ENCODE results near the gene GRK5. TPM values are rescaled to one million over a fixed set of nuclear protein-coding genes. Genes with fewer than 3 reads are reported as not detected.

The GRK5 gene
- total RNA-seq, 1 donor = 1.8 TPM

DNA sequence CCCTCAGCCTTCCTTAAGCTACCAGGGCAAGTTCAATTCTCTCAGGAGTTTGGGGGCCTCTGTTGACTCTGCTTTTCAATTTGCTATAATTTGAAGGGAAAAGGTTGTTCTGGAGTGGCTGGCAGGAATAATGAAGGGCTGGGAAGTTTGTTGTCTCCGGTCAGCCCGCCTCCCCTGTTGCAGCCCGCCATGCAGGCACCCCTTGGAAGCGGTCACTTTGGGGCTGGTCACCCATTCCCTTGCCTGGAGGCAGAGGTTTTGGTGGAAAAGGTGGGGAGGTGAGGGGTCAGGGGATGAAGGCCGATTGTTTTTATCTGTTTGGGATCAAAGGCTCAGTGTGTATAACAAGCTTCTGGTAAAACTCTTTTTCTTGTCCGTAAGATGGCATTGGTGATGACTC is 79.1 kb downstream of the GRK5 start:
- no peak for DNase-seq (ENCODE audit: insufficient read length, low spot score, missing footprints)
- H3K79me2 ChIP-seq (ENCODE audit: insufficient read depth, low read length) = no peaks in the 10 kb centered on the region
- peaks cover 7% of the 10 kb centered on the region for H4K20me1 ChIP-seq (ENCODE audit: insufficient read depth, low read length)
- H3K4me1 ChIP-seq (ENCODE audit: insufficient read depth, low read length) = peaks cover 7% of the 10 kb centered on the region
- H3K4me2 ChIP-seq (ENCODE audit: insufficient read depth, low read length) = no peak overlapping the region
- H3K27ac ChIP-seq (ENCODE audit: low read depth, low read length) = no peak overlapping the region
- H3K36me3 ChIP-seq (ENCODE audit: insufficient read depth, low read length) = no peaks in the 10 kb centered on the region
- H3K4me3 ChIP-seq (ENCODE audit: insufficient read depth, low read length) = no peak overlapping the region
- no peak overlapping the region for H2AFZ ChIP-seq (ENCODE audit: low read length)
- no peaks in the 10 kb centered on the region for H3K9me3 ChIP-seq (ENCODE audit: low read depth, low read length)
- TF ChIP-seq, protein P1, sequence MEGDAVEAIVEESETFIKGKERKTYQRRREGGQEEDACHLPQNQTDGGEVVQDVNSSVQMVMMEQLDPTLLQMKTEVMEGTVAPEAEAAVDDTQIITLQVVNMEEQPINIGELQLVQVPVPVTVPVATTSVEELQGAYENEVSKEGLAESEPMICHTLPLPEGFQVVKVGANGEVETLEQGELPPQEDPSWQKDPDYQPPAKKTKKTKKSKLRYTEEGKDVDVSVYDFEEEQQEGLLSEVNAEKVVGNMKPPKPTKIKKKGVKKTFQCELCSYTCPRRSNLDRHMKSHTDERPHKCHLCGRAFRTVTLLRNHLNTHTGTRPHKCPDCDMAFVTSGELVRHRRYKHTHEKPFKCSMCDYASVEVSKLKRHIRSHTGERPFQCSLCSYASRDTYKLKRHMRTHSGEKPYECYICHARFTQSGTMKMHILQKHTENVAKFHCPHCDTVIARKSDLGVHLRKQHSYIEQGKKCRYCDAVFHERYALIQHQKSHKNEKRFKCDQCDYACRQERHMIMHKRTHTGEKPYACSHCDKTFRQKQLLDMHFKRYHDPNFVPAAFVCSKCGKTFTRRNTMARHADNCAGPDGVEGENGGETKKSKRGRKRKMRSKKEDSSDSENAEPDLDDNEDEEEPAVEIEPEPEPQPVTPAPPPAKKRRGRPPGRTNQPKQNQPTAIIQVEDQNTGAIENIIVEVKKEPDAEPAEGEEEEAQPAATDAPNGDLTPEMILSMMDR (IDR thresholded peaks at IDR 0.05; ENCODE audit: extremely low read depth, low read depth, low read length) = no peak
- H3K27me3 ChIP-seq (ENCODE audit: insufficient read depth, low read length) = peaks cover under 1% of the 10 kb centered on the region

DNA sequence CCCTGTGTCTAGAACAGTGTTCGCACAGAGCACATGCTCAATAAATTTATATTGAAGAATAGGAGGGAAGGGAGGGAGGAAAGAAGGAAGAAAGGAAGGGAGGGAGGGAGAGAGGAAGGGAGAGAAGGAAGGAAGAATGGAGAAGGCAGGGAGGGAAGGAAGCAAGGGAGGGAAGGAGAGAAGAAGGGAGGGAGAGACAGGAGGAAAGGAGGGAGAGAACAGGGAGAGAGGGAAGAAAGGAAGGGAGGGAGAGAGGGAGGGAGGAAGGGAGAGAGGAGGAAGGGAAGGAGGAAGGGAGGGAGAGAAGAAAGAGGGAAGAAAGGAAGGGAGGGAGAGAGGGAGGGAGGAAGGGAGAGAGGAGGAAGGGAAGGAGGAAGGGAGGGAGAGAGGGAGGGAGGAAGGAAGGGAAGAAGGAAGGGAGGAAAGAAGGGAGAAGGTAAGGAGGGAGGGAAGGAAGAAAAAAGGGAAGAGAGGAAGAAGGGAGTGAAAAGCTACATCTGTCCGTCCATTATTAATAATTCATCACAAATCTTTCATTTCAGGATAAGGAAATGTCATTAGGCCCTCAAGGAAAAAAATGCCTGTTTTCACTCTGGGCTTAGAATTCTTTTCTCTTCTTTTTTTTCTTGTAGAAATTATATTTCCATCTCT is 79.7 kb downstream of the GRK5 start:
- H3K4me3 ChIP-seq (ENCODE audit: insufficient read depth, low read length) = no peak overlapping the region
- peaks cover 4% of the 10 kb centered on the region for H3K4me1 ChIP-seq (ENCODE audit: insufficient read depth, low read length)
- no peak overlapping the region for H3K27ac ChIP-seq (ENCODE audit: low read depth, low read length)
- TF ChIP-seq, protein P1 (IDR thresholded peaks at IDR 0.05; ENCODE audit: extremely low read depth, low read depth, low read length) = no peak
- peaks cover 7% of the 10 kb centered on the region for H4K20me1 ChIP-seq (ENCODE audit: insufficient read depth, low read length)
- H2AFZ ChIP-seq (ENCODE audit: low read length) = no peak overlapping the region
- no peak overlapping the region for H3K4me2 ChIP-seq (ENCODE audit: insufficient read depth, low read length)
- H3K9me3 ChIP-seq (ENCODE audit: low read depth, low read length) = no peaks in the 10 kb centered on the region
- H3K79me2 ChIP-seq (ENCODE audit: insufficient read depth, low read length) = no peaks in the 10 kb centered on the region
- H3K27me3 ChIP-seq (ENCODE audit: insufficient read depth, low read length) = peaks cover 3% of the 10 kb centered on the region
- H3K36me3 ChIP-seq (ENCODE audit: insufficient read depth, low read length) = no peaks in the 10 kb centered on the region
- DNase-seq (ENCODE audit: insufficient read length, low spot score, missing footprints) = no peak

DNA sequence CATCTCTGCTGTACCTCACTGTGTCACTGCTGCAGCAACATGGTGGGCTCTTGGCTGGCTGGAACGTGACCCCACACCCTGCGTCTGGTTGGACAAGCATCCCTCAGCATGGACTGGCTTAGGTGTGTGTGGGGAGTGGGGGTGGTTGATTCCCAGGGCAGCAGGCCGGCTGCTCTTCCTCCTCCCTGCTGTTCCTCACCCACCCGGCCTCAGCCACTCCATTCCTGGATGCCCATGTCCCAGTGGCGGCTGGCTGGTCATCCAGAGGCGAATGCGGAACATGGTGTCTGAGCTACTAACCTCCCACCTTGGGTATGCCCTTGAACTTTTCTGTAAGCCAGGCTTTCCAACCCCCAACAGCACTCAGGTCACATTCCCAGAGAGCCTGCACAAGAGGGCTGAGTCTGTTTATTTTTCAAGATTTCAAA is 81.2 kb downstream of the GRK5 start:
- TF ChIP-seq, protein P1 (IDR thresholded peaks at IDR 0.05; ENCODE audit: extremely low read depth, low read depth, low read length) = no peak
- no peaks in the 10 kb centered on the region for H3K9me3 ChIP-seq (ENCODE audit: low read depth, low read length)
- H3K79me2 ChIP-seq (ENCODE audit: insufficient read depth, low read length) = no peaks in the 10 kb centered on the region
- no peak for DNase-seq (ENCODE audit: insufficient read length, low spot score, missing footprints)
- H4K20me1 ChIP-seq (ENCODE audit: insufficient read depth, low read length) = peaks cover 3% of the 10 kb centered on the region
- H3K36me3 ChIP-seq (ENCODE audit: insufficient read depth, low read length) = no peaks in the 10 kb centered on the region
- H3K4me2 ChIP-seq (ENCODE audit: insufficient read depth, low read length) = no peak overlapping the region
- peaks cover 4% of the 10 kb centered on the region for H3K4me1 ChIP-seq (ENCODE audit: insufficient read depth, low read length)
- H3K4me3 ChIP-seq (ENCODE audit: insufficient read depth, low read length) = no peak overlapping the region
- no peak overlapping the region for H2AFZ ChIP-seq (ENCODE audit: low read length)
- no peak overlapping the region for H3K27ac ChIP-seq (ENCODE audit: low read depth, low read length)
- H3K27me3 ChIP-seq (ENCODE audit: insufficient read depth, low read length) = peaks cover 3% of the 10 kb centered on the region

DNA sequence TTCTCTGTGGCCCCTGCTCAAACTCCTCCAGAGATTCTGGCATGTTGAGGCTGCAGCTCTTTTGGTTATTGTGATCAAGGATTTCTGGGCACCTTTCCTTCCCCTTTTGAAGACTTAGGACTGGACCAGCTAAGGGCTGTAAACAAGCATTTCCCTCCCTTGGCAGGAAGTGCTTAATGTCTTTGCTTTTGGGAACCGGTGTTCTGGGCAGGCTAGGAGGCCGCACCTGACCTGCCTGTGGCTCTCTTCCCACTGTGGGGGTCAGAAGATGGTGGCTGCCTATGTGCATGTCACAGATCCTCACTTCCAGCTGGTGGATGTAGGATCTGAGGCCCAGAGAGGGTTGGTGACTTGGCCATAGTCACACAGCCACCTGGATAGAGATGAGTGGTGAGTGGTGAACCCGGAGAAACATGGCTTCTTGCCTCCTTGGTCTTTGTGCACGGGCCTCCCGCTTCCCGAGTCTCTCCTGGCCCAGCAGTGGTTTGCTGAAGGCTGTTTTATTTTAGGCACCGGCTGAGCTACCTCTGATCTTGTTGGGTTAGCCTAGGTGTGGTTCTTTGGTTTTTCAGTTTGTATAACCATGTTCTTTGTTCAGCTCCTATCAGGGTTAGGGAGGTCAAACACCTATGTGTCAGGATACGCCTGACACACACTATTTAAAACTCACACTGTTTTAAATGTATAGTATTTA is 82.0 kb downstream of the GRK5 start:
- Histone ChIP-seq H3K27me3 (ENCODE audit: insufficient read depth, low read length) (peaks cover 3% of the 10 kb centered on the region), H2AFZ (ENCODE audit: low read length) (no peak overlapping the region), H3K4me1 (ENCODE audit: insufficient read depth, low read length) (peaks cover 4% of the 10 kb centered on the region), H3K36me3 (ENCODE audit: insufficient read depth, low read length) (no peaks in the 10 kb centered on the region), H4K20me1 (ENCODE audit: insufficient read depth, low read length) (peaks cover 3% of the 10 kb centered on the region), H3K4me2 (ENCODE audit: insufficient read depth, low read length) (no peak overlapping the region), H3K9me3 (ENCODE audit: low read depth, low read length) (no peaks in the 10 kb centered on the region), H3K79me2 (ENCODE audit: insufficient read depth, low read length) (no peaks in the 10 kb centered on the region), H3K27ac (ENCODE audit: low read depth, low read length) (no peak overlapping the region), H3K4me3 (ENCODE audit: insufficient read depth, low read length) (no peak overlapping the region)
- DNase-seq (ENCODE audit: insufficient read length, low spot score, missing footprints) = peak; percentile 35
- TF ChIP-seq, protein P1 (IDR thresholded peaks at IDR 0.05; ENCODE audit: extremely low read depth, low read depth, low read length) = no peak
